Measurements from ENCODE around the gene HECTD4.

The HECTD4 gene

GRCh38 chr12:112296183-112296582 is 86.0 kb downstream of the HECTD4 start:
- TF ChIP-seq ZFX (IDR thresholded peaks at IDR 0.05) (no peak), CTCF (conservative IDR thresholded peaks at IDR 0.05) (no peak)
- no peak overlapping the region for H3K27ac ChIP-seq

- TF ChIP-seq ZFX (IDR thresholded peaks at IDR 0.05) (no peak), CTCF (conservative IDR thresholded peaks at IDR 0.05) (peak; percentile 40)
- H3K27ac ChIP-seq, result no peak overlapping the region
These were observed 87.4 kb downstream of the HECTD4 start for GRCh38 chr12:112294793-112295192.

GRCh38 chr12:112288638-112289037 is 93.6 kb downstream of the HECTD4 start:
- no peak overlapping the region for H3K27ac ChIP-seq
- TF ChIP-seq ZFX (IDR thresholded peaks at IDR 0.05) (no peak), CTCF (conservative IDR thresholded peaks at IDR 0.05) (no peak)

GRCh38 chr12:112285600-112286401 is 96.4 kb downstream of the HECTD4 start:
- H3K27ac ChIP-seq, result no peak overlapping the region
- TF ChIP-seq ZFX (IDR thresholded peaks at IDR 0.05), result no peak
- TF ChIP-seq CTCF (conservative IDR thresholded peaks at IDR 0.05), result no peak

- no peak for TF ChIP-seq CTCF (conservative IDR thresholded peaks at IDR 0.05)
- TF ChIP-seq ZFX (IDR thresholded peaks at IDR 0.05), result no peak
- H3K27ac ChIP-seq, result no peak overlapping the region
These were observed 98.7 kb downstream of the HECTD4 start for GRCh38 chr12:112283546-112283945.

- no peak for TF ChIP-seq CTCF (conservative IDR thresholded peaks at IDR 0.05)
- no peak for TF ChIP-seq ZFX (IDR thresholded peaks at IDR 0.05)
- H3K27ac ChIP-seq, result no peak overlapping the region
These were observed 99.3 kb downstream of the HECTD4 start for GRCh38 chr12:112282920-112283319.

- H3K27ac ChIP-seq, result no peak overlapping the region
- TF ChIP-seq ZFX (IDR thresholded peaks at IDR 0.05), result no peak
- no peak for TF ChIP-seq CTCF (conservative IDR thresholded peaks at IDR 0.05)
These were observed 106.4 kb downstream of the HECTD4 start for GRCh38 chr12:112275836-112276235.
